Measurements from ENCODE around the gene TYK2. TPM values are rescaled to one million over a fixed set of nuclear protein-coding genes. Genes with fewer than 3 reads are reported as not detected.

Gene TYK2
- polyA plus RNA-seq, 1 experiment: 29.1 TPM

- H3K27ac ChIP-seq (ENCODE audit: low read depth, low read length): peak overlapping the region; percentile 52
- H3K4me3 ChIP-seq (ENCODE audit: low read depth, low read length): peak overlapping the region; percentile 58
- ChIA-PET CTCF (interaction anchor here (0.7 to 6.5 kb wide), 3 partner anchors 14 to 270 kb away, joined by 5 to 87 read pairs (median 5); partner anchors contain the start of gene CDC37), POLR2A (interaction anchor here (0.6 kb wide), 1 partner anchor 12 kb away, joined by 4 read pairs; no protein-coding TSS in a partner anchor)
- peaks cover 4% of the 10 kb centered on the region; the same call in 1 of the 2 replicates for H3K9me3 ChIP-seq (ENCODE audit: control insufficient read depth, insufficient read depth, low read length)
- no peak for TF ChIP-seq CTCF (IDR thresholded peaks at IDR 0.05; ENCODE audit: low read depth, low read length)
- H3K27me3 ChIP-seq (ENCODE audit: control insufficient read depth, insufficient read depth, low read length): peaks cover 14% of the 10 kb centered on the region
- no peak for DNase-seq (ENCODE audit: low read depth, low spot score)
Observed at GRCh38 chr19:10419646-10420443, 39.5 kb upstream of the TYK2 start.

- H3K27me3 ChIP-seq (ENCODE audit: control insufficient read depth, insufficient read depth, low read length): peaks cover 14% of the 10 kb centered on the region
- peaks cover 9% of the 10 kb centered on the region for H3K9me3 ChIP-seq (ENCODE audit: control insufficient read depth, insufficient read depth, low read length)
- TF ChIP-seq CTCF (IDR thresholded peaks at IDR 0.05; ENCODE audit: low read depth, low read length): no peak
- CTCF ChIA-PET: interaction anchor here (0.7 to 6.5 kb wide), 3 partner anchors 14 to 271 kb away, joined by 5 to 87 read pairs (median 17); partner anchors contain the start of gene CDC37
- no peak for DNase-seq (ENCODE audit: low read depth, low spot score)
- H3K4me3 ChIP-seq (ENCODE audit: low read depth, low read length): peak overlapping the region; percentile 58
- POLR2A ChIA-PET: interaction anchor here (0.6 to 1.4 kb wide), 2 partner anchors 16 to 193 kb away, joined by 3 to 7 read pairs; partner anchors contain the start of gene CDC37
- H3K27ac ChIP-seq (ENCODE audit: low read depth, low read length): peak overlapping the region; percentile 52
Observed at GRCh38 chr19:10419200-10419645, 38.9 kb upstream of the TYK2 start.

GRCh38 chr19:10418485-10419199 lies 38.3 kb upstream of the TYK2 start:
- no peak overlapping the region for H3K27ac ChIP-seq (ENCODE audit: low read depth, low read length)
- peak overlapping the region; percentile 58 for H3K4me3 ChIP-seq (ENCODE audit: low read depth, low read length)
- CTCF ChIA-PET: interaction anchor here (0.7 to 6.5 kb wide), 6 partner anchors 9 to 271 kb away, joined by 3 to 87 read pairs (median 4); partner anchors contain the start of gene CDC37
- no peak for DNase-seq (ENCODE audit: low read depth, low spot score)
- 0 out of 2 replicates have a peak, but pooled peaks have one; percentile 27 for TF ChIP-seq CTCF (IDR thresholded peaks at IDR 0.05; ENCODE audit: low read depth, low read length)
- peaks cover 14% of the 10 kb centered on the region for H3K27me3 ChIP-seq (ENCODE audit: control insufficient read depth, insufficient read depth, low read length)
- H3K9me3 ChIP-seq (ENCODE audit: control insufficient read depth, insufficient read depth, low read length): peaks cover 13% of the 10 kb centered on the region
- POLR2A ChIA-PET: interaction anchor here (0.5 to 1.4 kb wide), 4 partner anchors 13 to 193 kb away, joined by 3 to 7 read pairs (median 4); partner anchors contain the start of gene CDC37

- POLR2A ChIA-PET: interaction anchor here (0.5 to 1.4 kb wide), 4 partner anchors 13 to 158 kb away, joined by 4 to 7 read pairs (median 6); partner anchors contain the start of gene CDC37
- CTCF ChIA-PET: interaction anchor here (0.7 to 6.5 kb wide), 5 partner anchors 10 to 132 kb away, joined by 3 to 87 read pairs (median 3); partner anchors contain the start of gene CDC37
- no peak for DNase-seq (ENCODE audit: low read depth, low spot score)
Observed at GRCh38 chr19:10418235-10418484, 37.8 kb upstream of the TYK2 start.

More at GRCh38 chr19:10418235-10418484, 37.8 kb upstream of the TYK2 start:
- no peak for TF ChIP-seq CTCF (IDR thresholded peaks at IDR 0.05; ENCODE audit: low read depth, low read length)
- Histone ChIP-seq H3K4me3 (ENCODE audit: low read depth, low read length) (no peak overlapping the region), H3K27ac (ENCODE audit: low read depth, low read length) (peak overlapping the region; percentile 21), H3K9me3 (ENCODE audit: control insufficient read depth, insufficient read depth, low read length) (peaks cover 13% of the 10 kb centered on the region), H3K27me3 (ENCODE audit: control insufficient read depth, insufficient read depth, low read length) (peaks cover 14% of the 10 kb centered on the region)
